ENCODE measurements around the gene CEP72.

- TF ChIP-seq POLR2A (IDR thresholded peaks at IDR 0.05) (no peak), CTCF (IDR thresholded peaks at IDR 0.05) (no peak)
These were observed 6.3 kb downstream of the CEP72 start for GRCh38 chr5:618450-618849.

Measured in transverse colon (tissue), 3 donors.